A673 (cell line): ENCODE data around the gene CHRM2. TPM values are rescaled to one million over a fixed set of nuclear protein-coding genes. Genes with fewer than 3 reads are reported as not detected.

ENCODE experiments used
- BruUV-seq: library from RNA; stranded (reverse); fragments of 400-500 nt; replicated peaks from 2 replicates; lab custom pipeline; 2021; lab: Mats Ljungman, UMichigan
- CTCF ChIA-PET: fragments of 300-600 bp; sonication (Branson Sonifier 250); formaldehyde crosslinking; loops from one replicate; lab custom pipeline; 2022; ENCODE audit warnings: antibody characterized with exemption; lab: Charles Lee
- POLR2A ChIA-PET: fragments of 300-600 bp; sonication (Branson Sonifier 250); formaldehyde crosslinking; loops from one replicate; lab custom pipeline; 2022; ENCODE audit warnings: antibody characterized with exemption; ENCODE audit not compliant: low non-redundant PET; lab: Charles Lee
- DNase-seq: peaks from one replicate; pipeline ENCODE4 v3.0.0-alpha.2; 2015; ENCODE audit warnings: low spot score
- H3K27ac ChIP-seq: fragments of 200-600 bp; sonication (generic); 2 replicates; pipeline ENCODE4 v1.5.1; 2016; ENCODE audit warnings: mixed run types, low read depth, mild to moderate bottlenecking, mixed read lengths, antibody characterized with exemption, low read length; ENCODE audit not compliant: poor library complexity, severe bottlenecking
- H3K27me3 ChIP-seq: fragments of 200-600 bp; sonication (generic); replicated peaks from 2 replicates; pipeline ENCODE4 v1.6.1; 2017; ENCODE audit warnings: mixed run types, low read depth, mild to moderate bottlenecking, mixed read lengths, antibody characterized with exemption, low read length; ENCODE audit not compliant: insufficient read depth, poor library complexity
- H3K36me3 ChIP-seq: fragments of 200-600 bp; sonication (generic); 2 replicates; pipeline ENCODE4 v1.6.1; 2016; ENCODE audit warnings: mixed run types, mild to moderate bottlenecking, mixed read lengths, antibody characterized with exemption, low read length; ENCODE audit not compliant: insufficient read depth, poor library complexity, severe bottlenecking
- H3K4me1 ChIP-seq: fragments of 200-600 bp; sonication (generic); 2 replicates; pipeline ENCODE4 v1.6.1; 2017; ENCODE audit warnings: mixed run types, mild to moderate bottlenecking, mixed read lengths, antibody characterized with exemption, low read length; ENCODE audit not compliant: insufficient read depth, poor library complexity, severe bottlenecking
- H3K4me3 ChIP-seq: fragments of 200-600 bp; sonication (generic); 2 replicates; pipeline ENCODE4 v1.5.1; 2016; ENCODE audit warnings: low read depth, mixed run types, mild to moderate bottlenecking, mixed read lengths, low read length; ENCODE audit not compliant: poor library complexity, severe bottlenecking
- H3K9me3 ChIP-seq: fragments of 200-600 bp; sonication (generic); 2 replicates; pipeline ENCODE4 v1.6.1; 2016; ENCODE audit warnings: mixed run types, low read depth, mild to moderate bottlenecking, mixed read lengths, antibody characterized with exemption, low read length; ENCODE audit not compliant: poor library complexity, severe bottlenecking
- EZH2 ChIP-seq: fragments of 200-600 bp; sonication (generic); IDR thresholded peaks from 2 replicates; pipeline ENCODE4 v1.6.1; 2017; ENCODE audit warnings: borderline replicate concordance, low read depth, mild to moderate bottlenecking, mixed read lengths, antibody characterized with exemption, low read length; ENCODE audit not compliant: poor library complexity, severe bottlenecking
- intact Hi-C: fragments of 100-400 bp; cut with micrococcal nuclease; formaldehyde crosslinking; loops from one replicate; pipeline ENCODE4 v1.10.0; 2022; ENCODE audit not compliant: unreplicated experiment
- total RNA-seq: library from RNA; stranded (reverse); gene quantifications from 2 replicates; pipeline ENCODE4 v1.2.3, GENCODE V29; 2021
- TF ChIP-seq, protein P1 (sequence below): fragments of 300-800, 200-600 bp; sonication (generic); conservative IDR thresholded peaks from 2 replicates; pipeline ENCODE4 v1.5.1; 2017; ENCODE audit warnings: low read depth, mild to moderate bottlenecking, antibody characterized with exemption, low read length, moderate library complexity, mixed read lengths

The CHRM2 gene
- total RNA-seq, 1 experiment from 2014 or later: 4.6 TPM

DNA sequence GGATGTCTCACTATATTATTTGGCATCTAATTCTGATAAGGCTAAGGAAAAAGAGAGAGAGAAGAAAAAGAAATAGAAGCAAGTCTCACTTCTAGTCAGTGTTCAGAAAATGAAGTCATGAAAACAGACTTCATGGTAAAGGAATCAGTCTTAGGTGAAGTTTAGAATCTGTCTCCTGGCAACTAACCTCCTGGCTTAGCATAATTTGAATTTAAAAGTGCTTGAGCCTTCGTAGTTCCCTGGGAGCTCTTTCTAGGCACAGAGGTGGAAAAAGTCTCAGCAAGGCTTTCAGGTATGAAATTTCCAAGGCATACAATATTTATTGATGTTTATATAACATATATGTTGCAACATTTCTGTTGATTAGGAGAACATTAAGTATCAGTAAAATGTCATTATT is 10.4 kb downstream of the CHRM2 start:
- H3K4me3 ChIP-seq: no peak overlapping the region
- POLR2A ChIA-PET: no interaction called here
- H3K4me1 ChIP-seq: no peaks in the 10 kb centered on the region
- TF ChIP-seq, protein P1, sequence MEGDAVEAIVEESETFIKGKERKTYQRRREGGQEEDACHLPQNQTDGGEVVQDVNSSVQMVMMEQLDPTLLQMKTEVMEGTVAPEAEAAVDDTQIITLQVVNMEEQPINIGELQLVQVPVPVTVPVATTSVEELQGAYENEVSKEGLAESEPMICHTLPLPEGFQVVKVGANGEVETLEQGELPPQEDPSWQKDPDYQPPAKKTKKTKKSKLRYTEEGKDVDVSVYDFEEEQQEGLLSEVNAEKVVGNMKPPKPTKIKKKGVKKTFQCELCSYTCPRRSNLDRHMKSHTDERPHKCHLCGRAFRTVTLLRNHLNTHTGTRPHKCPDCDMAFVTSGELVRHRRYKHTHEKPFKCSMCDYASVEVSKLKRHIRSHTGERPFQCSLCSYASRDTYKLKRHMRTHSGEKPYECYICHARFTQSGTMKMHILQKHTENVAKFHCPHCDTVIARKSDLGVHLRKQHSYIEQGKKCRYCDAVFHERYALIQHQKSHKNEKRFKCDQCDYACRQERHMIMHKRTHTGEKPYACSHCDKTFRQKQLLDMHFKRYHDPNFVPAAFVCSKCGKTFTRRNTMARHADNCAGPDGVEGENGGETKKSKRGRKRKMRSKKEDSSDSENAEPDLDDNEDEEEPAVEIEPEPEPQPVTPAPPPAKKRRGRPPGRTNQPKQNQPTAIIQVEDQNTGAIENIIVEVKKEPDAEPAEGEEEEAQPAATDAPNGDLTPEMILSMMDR: no peak
- no peak for TF ChIP-seq EZH2
- intact Hi-C loops: loop anchor here (10.0 kb wide), 2 partner anchors 576 to 716 kb away; no protein-coding TSS in a partner anchor
- H3K36me3 ChIP-seq: no peaks in the 10 kb centered on the region
- no peaks in the 10 kb centered on the region for H3K9me3 ChIP-seq
- H3K27ac ChIP-seq: no peak overlapping the region
- H3K27me3 ChIP-seq: no peaks in the 10 kb centered on the region
- DNase-seq: no peak
- CTCF ChIA-PET: no interaction called here
- no TSS peak for BruUV-seq

DNA sequence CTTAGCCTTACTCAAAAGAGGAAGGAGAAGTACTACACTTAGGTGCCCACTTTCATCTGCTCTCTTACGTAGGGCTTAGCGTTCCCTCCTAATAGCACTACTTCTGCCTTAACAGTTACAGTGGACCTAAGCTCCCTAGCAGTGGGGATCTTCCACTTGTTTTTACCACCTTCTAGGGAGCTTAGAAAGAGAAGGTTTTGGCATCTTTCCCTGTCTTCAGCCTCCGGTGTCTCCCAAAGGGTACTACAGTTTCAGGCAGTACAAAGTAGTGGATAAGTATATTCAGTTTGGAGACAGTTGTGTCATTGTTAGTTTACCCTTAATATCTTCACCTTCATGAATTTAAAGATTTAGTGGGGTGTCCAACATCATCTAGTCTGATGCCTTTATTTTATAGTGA is 14.6 kb downstream of the CHRM2 start:
- no peaks in the 10 kb centered on the region for H3K36me3 ChIP-seq
- TF ChIP-seq, protein P1: no peak
- TF ChIP-seq EZH2: no peak
- CTCF ChIA-PET: no interaction called here
- BruUV-seq: no TSS peak
- H3K9me3 ChIP-seq: no peaks in the 10 kb centered on the region
- no peak overlapping the region for H3K27ac ChIP-seq
- POLR2A ChIA-PET: no interaction called here
- H3K4me1 ChIP-seq: no peaks in the 10 kb centered on the region
- H3K27me3 ChIP-seq: no peaks in the 10 kb centered on the region
- intact Hi-C loops: no loop called here
- peak; percentile 31 for DNase-seq
- no peak overlapping the region for H3K4me3 ChIP-seq

DNA sequence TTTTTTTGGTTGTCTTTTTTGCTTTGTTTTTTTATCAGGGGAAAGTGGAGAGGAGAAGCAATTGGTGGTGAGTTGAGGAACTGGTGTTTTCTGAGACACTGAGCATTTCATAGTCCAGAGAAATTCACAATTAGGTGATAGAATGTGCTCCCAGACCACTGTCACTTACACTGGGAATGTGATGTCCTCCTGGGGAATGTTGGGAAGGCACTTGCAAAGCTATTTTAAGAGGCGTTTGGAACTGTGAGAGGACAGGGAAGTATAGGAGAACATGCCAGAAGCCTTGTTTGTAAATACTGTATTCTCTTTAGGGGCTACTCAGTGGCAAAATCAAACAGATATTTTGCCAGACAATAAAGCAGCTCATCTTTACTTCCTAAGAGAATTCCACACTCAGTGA is 16.0 kb downstream of the CHRM2 start:
- TF ChIP-seq, protein P1: no peak
- no peak for TF ChIP-seq EZH2

More for the DNA sequence above, 16.0 kb downstream of the CHRM2 start:
- no peaks in the 10 kb centered on the region for H3K4me1 ChIP-seq
- no peak overlapping the region for H3K27ac ChIP-seq
- H3K36me3 ChIP-seq: no peaks in the 10 kb centered on the region
- intact Hi-C loops: no loop called here
- ChIA-PET POLR2A (no interaction called here), CTCF (no interaction called here)
- no peaks in the 10 kb centered on the region for H3K9me3 ChIP-seq
- no peaks in the 10 kb centered on the region for H3K27me3 ChIP-seq
- no peak for DNase-seq
- no peak overlapping the region for H3K4me3 ChIP-seq
- BruUV-seq: no TSS peak
